ENCODE results near the gene SETDB2.

The SETDB2 gene

DNA sequence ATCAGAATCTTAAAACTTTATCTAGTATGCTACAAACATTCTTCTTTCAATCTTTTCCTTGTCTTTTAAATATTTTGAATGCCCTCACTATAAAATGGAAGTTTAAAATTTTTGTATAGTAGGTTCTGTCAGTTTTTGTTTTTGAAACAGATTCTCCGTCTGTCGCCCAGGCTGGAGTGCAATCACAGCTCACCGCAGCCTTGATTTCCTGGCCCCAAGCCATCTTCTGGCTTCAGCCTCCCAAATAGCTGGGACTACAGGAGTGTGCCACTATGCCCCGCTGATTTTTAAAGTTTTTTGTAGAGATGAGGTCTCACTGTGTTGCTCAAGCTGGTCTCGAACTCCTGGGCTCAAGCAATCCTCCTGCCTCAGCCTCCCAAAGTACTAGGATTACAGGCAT lies 72.4 kb downstream of the SETDB2 start:
- no peak overlapping the region for H3K4me3 ChIP-seq (ENCODE audit: low read length)
- no peak for DNase-seq (ENCODE audit: low read depth, low spot score)

DNA sequence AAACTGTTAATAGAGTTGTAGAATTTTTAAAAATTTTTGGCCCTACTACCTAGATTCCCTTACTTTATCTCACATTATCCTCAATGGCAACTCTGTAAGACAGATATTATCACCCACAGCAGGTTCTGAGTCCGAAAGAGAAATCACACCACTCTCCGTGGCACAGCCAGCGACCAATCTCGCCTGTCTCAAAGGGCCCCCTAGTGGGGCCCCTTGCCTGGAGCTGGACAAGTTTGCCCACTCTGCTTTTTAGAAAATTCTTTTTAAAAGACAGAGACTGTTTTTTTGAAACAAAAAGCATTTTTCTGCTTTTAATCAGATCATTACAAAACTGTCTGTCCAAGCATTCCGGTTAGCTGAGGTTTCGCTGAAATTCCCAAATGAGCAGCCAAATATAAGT lies 73.4 kb downstream of the SETDB2 start:
- no peak overlapping the region for H3K4me3 ChIP-seq (ENCODE audit: low read length)
- no peak for DNase-seq (ENCODE audit: low read depth, low spot score)

GRCh38 chr13:49521224-49521623 lies 77.2 kb downstream of the SETDB2 start:
- H3K4me3 ChIP-seq (ENCODE audit: low read length), result no peak overlapping the region
- no peak for DNase-seq (ENCODE audit: low read depth, low spot score)

GRCh38 chr13:49524740-49525501 lies 80.8 kb downstream of the SETDB2 start:
- no peak overlapping the region for H3K4me3 ChIP-seq (ENCODE audit: low read length)
- no peak for DNase-seq (ENCODE audit: low read depth, low spot score)

GRCh38 chr13:49527123-49527522 lies 83.0 kb downstream of the SETDB2 start:
- DNase-seq (ENCODE audit: low read depth, low spot score), result no peak
- H3K4me3 ChIP-seq (ENCODE audit: low read length), result no peak overlapping the region

- H3K4me3 ChIP-seq (ENCODE audit: low read length), result no peak overlapping the region
- DNase-seq (ENCODE audit: low read depth, low spot score), result no peak
Measured at GRCh38 chr13:49528161-49528560, 84.1 kb downstream of the SETDB2 start.

DNA sequence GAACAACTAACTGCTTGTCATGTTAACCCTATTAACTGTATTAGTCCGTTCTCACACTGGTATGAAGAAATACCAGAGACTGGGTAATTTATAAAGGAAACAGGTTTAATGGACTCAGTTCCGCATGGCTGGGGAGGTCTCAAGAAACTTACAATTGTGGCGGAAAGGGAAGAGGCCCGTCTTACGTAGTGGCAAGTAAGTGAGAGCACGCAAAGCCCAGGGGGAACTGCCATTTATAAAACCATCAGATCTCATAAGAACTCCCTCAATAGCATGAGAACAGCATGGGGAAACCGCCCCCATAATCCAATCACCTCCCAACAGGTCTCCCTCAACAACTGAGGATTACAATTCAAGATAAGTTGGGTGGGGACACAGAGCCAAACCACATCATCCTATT lies 86.4 kb downstream of the SETDB2 start:
- DNase-seq (ENCODE audit: low read depth, low spot score), result no peak
- H3K4me3 ChIP-seq (ENCODE audit: low read length), result no peak overlapping the region

DNA sequence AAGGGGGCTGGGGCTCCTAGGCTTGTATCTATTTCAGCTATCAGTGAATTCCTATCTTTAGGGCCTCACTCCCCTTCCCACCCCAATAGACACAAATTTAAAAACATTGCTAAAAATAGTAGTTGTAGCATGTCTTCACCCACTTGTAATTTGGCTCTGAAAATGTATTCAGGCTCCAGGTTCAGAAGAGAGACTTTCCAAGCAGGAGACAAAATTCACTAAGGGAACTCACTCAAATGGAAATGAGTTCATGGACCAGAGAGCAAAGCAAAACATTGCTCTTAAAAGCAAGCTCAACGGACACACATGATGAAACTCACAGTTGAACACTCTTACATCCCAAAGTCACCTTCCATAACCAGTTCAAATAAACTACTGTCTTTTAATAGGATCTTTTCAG lies 88.5 kb downstream of the SETDB2 start:
- H3K4me3 ChIP-seq (ENCODE audit: low read length), result no peak overlapping the region
- no peak for DNase-seq (ENCODE audit: low read depth, low spot score)

DNA sequence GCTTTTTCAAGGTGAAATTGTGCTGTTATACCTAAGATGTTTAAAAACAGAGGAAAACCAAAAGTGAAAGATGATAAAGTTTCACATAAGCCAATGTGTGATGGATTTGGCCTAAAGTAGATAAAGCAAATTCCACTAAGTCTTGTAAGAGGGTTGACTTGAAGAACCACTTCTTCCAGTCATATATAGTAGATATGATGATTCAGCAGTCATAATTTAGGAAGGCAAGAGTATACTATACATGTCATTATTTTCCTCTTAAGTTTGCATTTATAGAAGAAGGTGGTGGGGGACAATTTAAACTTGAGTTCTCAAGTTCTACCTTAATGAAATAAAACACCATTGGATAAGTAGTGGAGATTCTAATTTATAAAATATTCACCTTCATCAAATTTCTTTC lies 88.9 kb downstream of the SETDB2 start:
- no peak for DNase-seq (ENCODE audit: low read depth, low spot score)

DNA sequence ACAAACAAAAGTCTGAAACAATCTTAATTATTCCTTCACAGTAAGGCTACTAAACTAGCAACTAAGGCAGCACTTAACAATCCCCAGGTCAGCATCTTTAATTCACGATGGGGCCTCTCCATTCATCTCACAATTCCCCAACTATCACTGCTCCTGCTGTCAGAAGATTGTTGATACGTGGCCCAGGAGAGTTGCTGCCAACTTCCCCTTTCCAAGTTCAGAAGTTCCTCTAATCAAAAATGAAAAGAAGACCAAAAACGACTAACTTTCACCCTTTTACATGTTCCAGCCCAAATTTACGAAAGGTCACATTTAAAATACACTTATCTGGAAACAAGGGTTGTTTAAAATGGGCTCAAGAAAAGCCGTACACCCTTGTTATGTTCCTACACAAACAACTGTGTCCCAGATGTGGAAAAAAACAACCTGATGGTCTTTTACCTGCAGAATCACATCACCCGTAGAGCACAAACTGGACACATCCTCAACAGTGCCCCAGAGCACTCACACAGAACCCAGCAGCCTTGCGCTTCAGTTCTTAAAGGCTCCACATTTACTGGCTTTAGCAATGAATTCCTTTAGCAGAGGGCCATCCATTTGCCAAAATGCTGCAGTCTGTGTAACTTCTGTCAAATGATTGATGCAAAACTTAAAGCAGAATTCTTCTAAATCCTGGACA lies 89.7 kb downstream of the SETDB2 start:
- DNase-seq (ENCODE audit: low read depth, low spot score), result no peak
- no peak overlapping the region for H3K4me3 ChIP-seq (ENCODE audit: low read length)

More for the DNA sequence above, 88.9 kb downstream of the SETDB2 start:
- H3K4me3 ChIP-seq (ENCODE audit: low read length), result no peak overlapping the region

GRCh38 chr13:49536144-49536873 lies 92.2 kb downstream of the SETDB2 start:
- no peak for DNase-seq (ENCODE audit: low read depth, low spot score)
- H3K4me3 ChIP-seq (ENCODE audit: low read length), result no peak overlapping the region

DNA sequence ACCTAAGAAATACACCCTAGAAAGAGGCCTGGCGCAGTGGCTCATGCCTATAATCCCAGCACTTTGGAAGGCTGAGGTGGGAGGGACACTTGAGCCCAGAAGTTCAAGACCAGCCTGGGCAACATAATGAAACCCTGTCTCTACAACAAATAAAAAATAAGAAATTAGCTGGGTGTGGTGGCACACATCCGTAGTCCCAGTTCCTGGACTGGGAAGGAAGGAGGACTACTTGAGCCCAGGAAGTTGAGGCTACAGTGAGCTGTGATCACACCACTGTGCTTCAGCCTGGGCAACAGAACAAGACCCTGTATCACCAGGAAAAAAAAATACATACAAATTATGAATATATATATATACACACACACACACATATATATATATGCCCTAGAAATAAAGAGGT lies 94.3 kb downstream of the SETDB2 start:
- no peak for DNase-seq (ENCODE audit: low read depth, low spot score)
- no peak overlapping the region for H3K4me3 ChIP-seq (ENCODE audit: low read length)

GRCh38 chr13:49539313-49539712 lies 95.2 kb downstream of the SETDB2 start:
- DNase-seq (ENCODE audit: low read depth, low spot score), result no peak
- no peak overlapping the region for H3K4me3 ChIP-seq (ENCODE audit: low read length)

DNA sequence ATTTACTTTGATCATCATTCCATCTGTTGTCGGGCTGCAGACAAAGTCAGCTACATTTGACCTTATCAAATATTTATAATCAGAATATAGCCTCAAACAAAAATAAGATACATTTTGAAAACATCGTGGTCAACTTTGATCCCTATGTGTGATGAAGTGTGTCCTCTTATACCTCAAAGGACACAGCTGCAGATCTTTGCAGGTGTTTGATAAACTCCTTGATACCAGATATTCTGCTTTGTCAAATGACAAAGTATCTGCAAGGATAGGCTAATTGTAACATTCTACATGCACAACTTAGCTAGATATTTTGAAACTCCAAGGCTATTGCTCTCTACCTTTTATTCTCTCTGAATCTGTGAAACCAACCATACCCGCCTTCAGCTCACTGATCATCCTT lies 95.7 kb downstream of the SETDB2 start:
- DNase-seq (ENCODE audit: low read depth, low spot score), result no peak
- no peak overlapping the region for H3K4me3 ChIP-seq (ENCODE audit: low read length)

DNA sequence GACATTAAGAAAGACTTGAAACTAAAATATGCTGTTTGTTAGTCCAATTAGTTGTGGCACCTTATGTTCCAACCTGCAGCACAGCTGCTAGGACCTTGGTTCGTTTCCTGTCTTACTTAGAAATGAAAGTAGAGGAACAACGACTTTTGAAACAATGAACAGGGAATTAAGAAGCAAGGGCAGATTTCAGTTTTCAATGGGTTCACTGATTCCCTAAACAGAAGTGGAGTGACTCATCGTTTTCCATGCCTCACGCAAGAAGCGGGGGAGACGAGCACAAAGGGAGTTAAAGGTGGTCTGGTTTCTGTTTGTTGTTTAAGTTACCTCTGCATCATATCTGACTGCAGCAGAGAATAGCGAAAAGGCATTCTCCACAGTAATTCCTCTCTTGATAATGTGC lies 96.5 kb downstream of the SETDB2 start:
- no peak overlapping the region for H3K4me3 ChIP-seq (ENCODE audit: low read length)
- no peak for DNase-seq (ENCODE audit: low read depth, low spot score)

- no peak overlapping the region for H3K4me3 ChIP-seq (ENCODE audit: low read length)
Measured at GRCh38 chr13:49543656-49544055, 99.6 kb downstream of the SETDB2 start.

More at GRCh38 chr13:49543656-49544055, 99.6 kb downstream of the SETDB2 start:
- DNase-seq (ENCODE audit: low read depth, low spot score), result no peak
